H9 (cell line): ENCODE results near the gene CXorf49B. TPM values are rescaled to one million over a fixed set of nuclear protein-coding genes. Genes with fewer than 3 reads are reported as not detected.
"Not testable (repeated sequence)": the region's sequence is repeated elsewhere in the genome, so short reads cannot be mapped to it uniquely, and the experiment has no call there.

Source experiments
- DNase-seq: peaks from one replicate; pipeline ENCODE4 v3.0.0-alpha.2; 2017
- H2AFZ ChIP-seq: one replicate; pipeline ENCODE4 v1.6.1; 2013; ENCODE audit warnings: mild to moderate bottlenecking, low read length, control low read depth, moderate library complexity
- H2AK5ac ChIP-seq: 2 replicates; pipeline ENCODE4 v1.6.1; 2013; ENCODE audit warnings: low read length, control low read depth, mixed read lengths; ENCODE audit not compliant: insufficient read length
- H2BK120ac ChIP-seq: one replicate; pipeline ENCODE4 v1.6.1; 2013; ENCODE audit warnings: low read depth, mild to moderate bottlenecking, low read length, control low read depth, inconsistent platforms; ENCODE audit not compliant: poor library complexity, severe bottlenecking
- H2BK12ac ChIP-seq: 2 replicates; pipeline ENCODE4 v1.6.1; 2013; ENCODE audit warnings: low read length, control low read depth, mixed read lengths, low read depth; ENCODE audit not compliant: insufficient read length
- H2BK15ac ChIP-seq: 2 replicates; pipeline ENCODE4 v1.6.1; 2013; ENCODE audit warnings: low read depth, low read length, control low read depth
- H2BK20ac ChIP-seq: one replicate; pipeline ENCODE4 v1.6.1; 2013; ENCODE audit warnings: low read depth, mild to moderate bottlenecking, low read length, control low read depth, inconsistent platforms; ENCODE audit not compliant: poor library complexity, severe bottlenecking
- H2BK5ac ChIP-seq: 2 replicates; pipeline ENCODE4 v1.6.1; 2013; ENCODE audit warnings: low read length, control low read depth, mixed read lengths; ENCODE audit not compliant: insufficient read length
- H3K14ac ChIP-seq: 2 replicates; pipeline ENCODE4 v1.6.1; 2013; ENCODE audit warnings: low read length, control low read depth; ENCODE audit not compliant: insufficient read depth
- H3K18ac ChIP-seq: 2 replicates; pipeline ENCODE4 v1.6.1; 2013; ENCODE audit warnings: low read depth, mild to moderate bottlenecking, mixed read lengths, low read length, control low read depth; ENCODE audit not compliant: insufficient read length
- H3K23ac ChIP-seq: 2 replicates; pipeline ENCODE4 v1.6.1; 2013; ENCODE audit warnings: low read length, control low read depth, mixed read lengths, low read depth; ENCODE audit not compliant: insufficient read length
- H3K23me2 ChIP-seq: 2 replicates; pipeline ENCODE4 v1.6.1; 2013; ENCODE audit warnings: low read depth, mild to moderate bottlenecking, mixed read lengths, low read length, control low read depth; ENCODE audit not compliant: insufficient read length, poor library complexity, severe bottlenecking
- H3K27ac ChIP-seq: 2 replicates; pipeline ENCODE4 v1.5.1; 2013; ENCODE audit warnings: low read length, control low read depth, mixed read lengths, low read depth; ENCODE audit not compliant: insufficient read length
- H3K27me3 ChIP-seq: 2 replicates; pipeline ENCODE4 v1.6.1; 2013; ENCODE audit warnings: low read length, control low read depth, inconsistent platforms; ENCODE audit not compliant: insufficient read depth
- H3K4ac ChIP-seq: 2 replicates; pipeline ENCODE4 v1.6.1; 2013; ENCODE audit warnings: low read depth, mild to moderate bottlenecking, control low read depth, inconsistent platforms, low read length, moderate library complexity
- H3K4me1 ChIP-seq: 2 replicates; pipeline ENCODE4 v1.6.1; 2013; ENCODE audit warnings: low read length, control low read depth, inconsistent platforms; ENCODE audit not compliant: insufficient read depth
- H3K4me2 ChIP-seq: 2 replicates; pipeline ENCODE4 v1.6.1; 2013; ENCODE audit warnings: low read length, control low read depth, mixed read lengths; ENCODE audit not compliant: insufficient read length, insufficient read depth
- H3K56ac ChIP-seq: 2 replicates; pipeline ENCODE4 v1.6.1; 2013; ENCODE audit warnings: low read depth, mild to moderate bottlenecking, mixed read lengths, low read length, control low read depth; ENCODE audit not compliant: insufficient read length
- H3K79me1 ChIP-seq: 2 replicates; pipeline ENCODE4 v1.6.1; 2013; ENCODE audit warnings: low read depth, mild to moderate bottlenecking, moderate library complexity, low read length, control low read depth, inconsistent platforms; ENCODE audit not compliant: insufficient read depth, poor library complexity, severe bottlenecking
- H3K79me2 ChIP-seq: 2 replicates; pipeline ENCODE4 v1.6.1; 2013; ENCODE audit warnings: low read length, control low read depth, inconsistent platforms; ENCODE audit not compliant: insufficient read depth
- H3K9ac ChIP-seq: 2 replicates; pipeline ENCODE4 v1.6.1; 2013; ENCODE audit warnings: low read length, control low read depth, mixed read lengths; ENCODE audit not compliant: insufficient read length; ENCODE audit errors: extremely low read depth
- H3K9me3 ChIP-seq: one replicate; pipeline ENCODE4 v1.6.1; 2013; ENCODE audit warnings: low read depth, low read length, inconsistent platforms; ENCODE audit not compliant: control insufficient read depth
- H3T11ph ChIP-seq: one replicate; pipeline ENCODE4 v1.6.1; 2013; ENCODE audit warnings: mild to moderate bottlenecking, low read length, control low read depth, inconsistent platforms
- H4K20me1 ChIP-seq: one replicate; pipeline ENCODE4 v1.6.1; 2013; ENCODE audit not compliant: control insufficient read depth, insufficient read length, insufficient read depth
- H4K5ac ChIP-seq: 2 replicates; pipeline ENCODE4 v1.6.1; 2013; ENCODE audit warnings: low read depth, mild to moderate bottlenecking, mixed read lengths, low read length, control low read depth; ENCODE audit not compliant: insufficient read length
- H4K8ac ChIP-seq: replicated peaks from 2 replicates; pipeline ENCODE4 v1.6.1; 2013; ENCODE audit warnings: low read length, control low read depth, mixed read lengths, low read depth; ENCODE audit not compliant: insufficient read length
- H4K91ac ChIP-seq: 2 replicates; pipeline ENCODE4 v1.6.1; 2013; ENCODE audit warnings: low read depth, mild to moderate bottlenecking, moderate library complexity, mixed read lengths, low read length, control low read depth; ENCODE audit not compliant: insufficient read length
- H3K27ac Mint-ChIP-seq, 3 experiments: 2 replicates in 2 of 3; 3 replicates in 1 of 3; pipeline ENCODE4 v1.8.0; 2020 to 2021; ENCODE audit warnings: mixed read lengths in 3 of 3, mild to moderate bottlenecking in 1 of 3, moderate library complexity in 1 of 3
- H3K27me3 Mint-ChIP-seq: 2 replicates; pipeline ENCODE4 v1.8.0; 2021; ENCODE audit warnings: low read depth, mild to moderate bottlenecking, moderate library complexity, mixed read lengths
- H3K36me3 Mint-ChIP-seq, 3 experiments: 2 replicates in 2 of 3; 3 replicates in 1 of 3; pipeline ENCODE4 v1.8.0; 2020 to 2021; ENCODE audit warnings: low read depth in 3 of 3, mixed read lengths in 3 of 3; ENCODE audit not compliant: insufficient read depth in 1 of 3
- H3K4me1 Mint-ChIP-seq, 2 experiments: 2 replicates each; pipeline ENCODE4 v1.8.0; 2020; ENCODE audit warnings: mixed read lengths in 2 of 2
- H3K4me3 Mint-ChIP-seq, 2 experiments: 2 replicates in 1 of 2; 3 replicates in 1 of 2; pipeline ENCODE4 v1.8.0; 2020 to 2021; ENCODE audit warnings: mild to moderate bottlenecking in 2 of 2, mixed read lengths in 2 of 2, moderate library complexity in 1 of 2
- H3K9me3 Mint-ChIP-seq, 2 experiments: 2 replicates in 1 of 2; 3 replicates in 1 of 2; pipeline ENCODE4 v1.8.0; 2020; ENCODE audit warnings: mild to moderate bottlenecking in 2 of 2, mixed read lengths in 2 of 2, moderate library complexity in 1 of 2
- WGBS: extraction: QIAGEN DNeasy Blood & Tissue Kit; methylation state at CpG from one replicate; pipeline ENCODE4 v1.1.7; 2013; ENCODE audit warnings: missing lambda C conversion rate, low lambda C conversion rate, mixed read lengths; ENCODE audit not compliant: insufficient read length; ENCODE audit errors: extremely low coverage; 5-methylcytosine and 5-hydroxymethylcytosine counted together
- total RNA-seq: library from RNA; stranded (reverse); gene quantifications from 2 replicates; pipeline ENCODE4 v1.2.1, GENCODE V29; 2021

CXorf49B gene
- total RNA-seq, 1 experiment from 2014 or later, result not detected

DNA sequence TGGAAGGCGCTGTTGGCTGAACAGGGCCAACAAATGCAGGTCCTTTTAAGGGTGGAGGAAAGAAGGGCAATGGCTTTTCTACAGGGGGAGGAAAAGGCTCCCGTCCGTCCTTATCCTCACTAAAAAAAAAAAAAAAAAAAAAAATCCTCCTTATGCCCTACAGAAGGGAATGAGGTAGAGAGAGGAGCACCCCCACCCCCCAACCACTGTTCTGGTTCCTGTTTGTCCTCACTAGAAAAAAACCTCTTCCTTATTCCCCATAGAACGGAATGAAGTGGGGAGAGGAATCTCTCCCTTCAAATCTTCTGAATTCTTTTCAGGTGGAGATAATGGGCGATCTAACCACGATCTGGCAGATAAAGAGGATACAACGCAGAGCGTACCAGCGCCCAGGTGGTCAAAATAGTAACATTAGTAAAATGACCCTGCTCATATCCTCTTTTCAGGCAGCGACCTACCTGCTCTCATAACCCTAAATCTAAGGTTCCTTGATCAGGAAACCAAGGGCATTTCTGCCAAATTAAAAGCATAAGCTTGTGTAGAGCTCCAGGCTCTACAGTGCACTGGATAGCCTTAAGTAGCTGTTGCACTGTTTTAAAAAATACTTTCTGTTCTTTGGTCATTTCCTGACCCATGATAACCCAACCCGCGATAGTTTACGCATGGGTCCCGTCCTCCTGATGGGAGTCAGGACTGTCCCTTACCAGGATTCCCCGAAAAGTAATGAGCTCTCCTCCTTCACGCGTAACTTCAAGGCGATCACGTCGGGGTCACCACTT is 20.6 kb downstream of the CXorf49B start:
- H3K27me3 Mint-ChIP-seq, H4K20me1 ChIP-seq, H3K27ac ChIP-seq, H2BK5ac ChIP-seq, H3K4me1 ChIP-seq, H3K79me2 ChIP-seq, H3K4me1 Mint-ChIP-seq, H4K8ac ChIP-seq, H3K9me3 ChIP-seq, DNase-seq, H4K91ac ChIP-seq, H3K9me3 Mint-ChIP-seq, H3K4me2 ChIP-seq, H3T11ph ChIP-seq, H3K56ac ChIP-seq, H3K27me3 ChIP-seq, H3K9ac ChIP-seq, H3K36me3 Mint-ChIP-seq, H2BK12ac ChIP-seq, H3K27ac Mint-ChIP-seq, H3K23me2 ChIP-seq, H3K4me3 Mint-ChIP-seq, H2AFZ ChIP-seq, H3K23ac ChIP-seq, H3K14ac ChIP-seq, H2BK120ac ChIP-seq, H3K79me1 ChIP-seq, H2BK15ac ChIP-seq, H2AK5ac ChIP-seq, H2BK20ac ChIP-seq, H3K18ac ChIP-seq, H4K5ac ChIP-seq, H3K4ac ChIP-seq: not testable (repeated sequence)
- no CpG with 5 or more reads among the region's 20 CpGs for WGBS

DNA sequence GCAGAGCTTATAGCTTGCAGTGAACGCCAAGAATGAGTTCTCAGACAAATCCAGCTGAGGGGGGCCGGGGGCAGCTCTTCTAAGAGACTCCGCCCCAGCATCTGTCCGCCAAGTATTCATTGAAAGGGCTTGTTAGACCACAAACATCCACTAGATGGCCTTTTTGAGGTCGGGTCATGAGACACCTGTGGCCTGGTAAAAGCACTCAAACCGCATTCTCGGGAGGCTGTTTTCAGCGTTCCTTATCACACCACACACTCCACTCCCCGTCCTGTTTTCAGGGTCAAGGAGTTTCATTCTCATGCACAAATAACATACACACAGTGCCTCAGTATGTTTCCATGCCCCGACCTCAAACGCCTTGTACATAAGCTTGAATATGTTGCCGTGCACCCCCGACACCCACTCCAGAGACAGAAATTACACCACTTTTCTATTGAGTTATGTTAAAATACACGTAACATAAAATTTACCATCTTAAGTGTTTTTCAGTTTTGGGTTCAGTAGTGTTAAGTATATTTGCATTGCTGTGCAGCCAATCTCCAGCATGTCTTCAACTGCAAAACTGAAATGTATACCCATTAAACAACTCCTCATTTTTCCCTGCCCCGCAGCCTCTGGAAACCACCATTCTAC is 21.3 kb downstream of the CXorf49B start:
- not testable (repeated sequence) for H4K20me1 ChIP-seq, H3K18ac ChIP-seq, H3K4me1 Mint-ChIP-seq, H3K9me3 Mint-ChIP-seq, H3K27ac Mint-ChIP-seq, H3K23ac ChIP-seq, DNase-seq, H2AK5ac ChIP-seq, H3K4me1 ChIP-seq, H2BK20ac ChIP-seq, H3K79me2 ChIP-seq, H2BK15ac ChIP-seq, H4K8ac ChIP-seq, H3K4me2 ChIP-seq, H3K14ac ChIP-seq, H2BK5ac ChIP-seq, H4K5ac ChIP-seq, H3K9ac ChIP-seq, H3K4ac ChIP-seq, H4K91ac ChIP-seq, H2AFZ ChIP-seq, H3K79me1 ChIP-seq, H3T11ph ChIP-seq, H3K27ac ChIP-seq, H3K23me2 ChIP-seq, H2BK120ac ChIP-seq, H3K27me3 Mint-ChIP-seq, H3K56ac ChIP-seq, H3K4me3 Mint-ChIP-seq, H3K9me3 ChIP-seq, H3K27me3 ChIP-seq, H3K36me3 Mint-ChIP-seq, H2BK12ac ChIP-seq
- WGBS, result no CpG with 5 or more reads among the region's 15 CpGs
